Endothelial cell of umbilical vein (primary cell): ENCODE results near the gene SUPT3H. TPM values are rescaled to one million over a fixed set of nuclear protein-coding genes. Genes with fewer than 3 reads are reported as not detected.
A peak's percentile ranks its signal among the peaks of the same experiment; 100 is the strongest.

Experiments used
- BruUV-seq: library from RNA; stranded (reverse); fragments of 400-500 nt; replicated peaks from 2 replicates; lab custom pipeline; 2021; lab: Mats Ljungman, UMichigan
- CTCF ChIA-PET: fragments of 300-600, 350-600 bp; sonication (Branson Sonifier 250); formaldehyde crosslinking; loops from one replicate; lab custom pipeline; 2021; ENCODE audit warnings: antibody characterized with exemption, inconsistent platforms; lab: Charles Lee
- POLR2A ChIA-PET: fragments of 300-600, 350-600 bp; sonication (Branson Sonifier 250); formaldehyde crosslinking; loops from one replicate; lab custom pipeline; 2021; ENCODE audit warnings: antibody characterized with exemption, inconsistent platforms; lab: Charles Lee
- DNase-seq: peaks from one replicate; pipeline ENCODE4 v3.0.0-alpha.2; 2011; ENCODE audit warnings: low read depth, low spot score
- FAIRE-seq: peaks from 2 replicates; lab custom pipeline; 2011; peaks lifted over from hg19 to GRCh38; lab: Jason Lieb, UNC
- H2AFZ ChIP-seq: 2 replicates; pipeline ENCODE4 v1.6.0; 2012; ENCODE audit warnings: low read depth, low read length, control low read depth, inconsistent platforms
- H3K27ac ChIP-seq: 2 replicates; pipeline ENCODE4 v1.5.1; 2011; ENCODE audit warnings: low read depth, mild to moderate bottlenecking, control low read depth, low read length, moderate library complexity; ENCODE audit not compliant: insufficient read depth
- H3K27me3 ChIP-seq, 2 experiments: 2 replicates each; pipeline versions ENCODE4 v1.6.0 to v1.6.1; 2011; ENCODE audit warnings: low read length in 2 of 2, mixed read lengths in 1 of 2; ENCODE audit not compliant: control insufficient read depth in 2 of 2, insufficient read depth in 2 of 2
- H3K36me3 ChIP-seq, 2 experiments: 2 replicates in 1 of 2; 3 replicates in 1 of 2; pipeline ENCODE4 v1.5.1; 2011; ENCODE audit warnings: low read length in 2 of 2, mild to moderate bottlenecking in 1 of 2, moderate library complexity in 1 of 2; ENCODE audit not compliant: control insufficient read depth in 2 of 2, insufficient read depth in 2 of 2; ENCODE audit errors: extremely low read depth in 1 of 2
- H3K4me1 ChIP-seq: 3 replicates; pipeline ENCODE4 v1.5.1; 2011; ENCODE audit warnings: mild to moderate bottlenecking, low read length; ENCODE audit not compliant: control insufficient read depth, insufficient read depth; ENCODE audit errors: extremely low read depth
- H3K4me2 ChIP-seq: 2 replicates; pipeline ENCODE4 v1.6.1; 2011; ENCODE audit warnings: low read length, control low read depth, mixed read lengths; ENCODE audit not compliant: insufficient read depth
- H3K4me3 ChIP-seq, 3 experiments: fragments of 200-600 bp in 1 of 3; sonication (generic), shearing (Covaris generic) in 1 of 3; replicated peaks in 1 of 3; 2 replicates each; pipeline ENCODE4 v1.5.1; 2011 to 2016; ENCODE audit warnings: control low read depth in 3 of 3, low read length in 3 of 3, mild to moderate bottlenecking in 2 of 3, inconsistent platforms in 1 of 3, low read depth in 1 of 3, moderate library complexity in 1 of 3; ENCODE audit not compliant: insufficient read depth in 1 of 3
- H3K79me2 ChIP-seq: 2 replicates; pipeline ENCODE4 v1.6.0; 2012; ENCODE audit warnings: low read length, inconsistent platforms; ENCODE audit not compliant: control insufficient read depth, insufficient read depth
- H3K9ac ChIP-seq: replicated peaks from 2 replicates; pipeline ENCODE3; 2011; ENCODE audit warnings: low read length, control low read depth; ENCODE audit not compliant: insufficient read depth; ENCODE audit errors: extremely low read depth
- H3K9me1 ChIP-seq: replicated peaks from 3 replicates; pipeline ENCODE4 v1.6.0; 2011; ENCODE audit warnings: mild to moderate bottlenecking, low read length; ENCODE audit not compliant: control insufficient read depth, insufficient read depth; ENCODE audit errors: extremely low read depth
- H3K9me3 ChIP-seq: replicated peaks from 2 replicates; pipeline ENCODE4 v1.5.1; 2012; ENCODE audit warnings: low read length, inconsistent platforms; ENCODE audit not compliant: control insufficient read depth, insufficient read depth
- H4K20me1 ChIP-seq: replicated peaks from 2 replicates; pipeline ENCODE3; 2011; ENCODE audit warnings: mild to moderate bottlenecking, low read length; ENCODE audit not compliant: control insufficient read depth, insufficient read depth; ENCODE audit errors: extremely low read depth
- CTCF ChIP-seq, 2 donors: IDR thresholded peaks; 1 replicate in 1 of 2; 2 replicates in 1 of 2; pipeline ENCODE4 v1.5.1; 2011; ENCODE audit warnings: low read length in 2 of 2, mild to moderate bottlenecking in 2 of 2, moderate library complexity in 2 of 2, control low read depth in 1 of 2, inconsistent platforms in 1 of 2, low read depth in 1 of 2; ENCODE audit not compliant: insufficient read depth in 1 of 2; ENCODE audit errors: extremely low read depth in 1 of 2
- EZH2 ChIP-seq: IDR thresholded peaks from 2 replicates; pipeline ENCODE4 v1.6.1; 2012; ENCODE audit warnings: borderline replicate concordance, low read depth, mild to moderate bottlenecking, moderate library complexity, low read length, inconsistent platforms; ENCODE audit not compliant: severe bottlenecking
- FOS ChIP-seq: IDR thresholded peaks from 2 replicates; pipeline ENCODE4 v1.6.1; 2011; ENCODE audit warnings: mild to moderate bottlenecking, low read length, moderate library complexity, borderline replicate concordance; ENCODE audit not compliant: insufficient read depth
- GATA2 ChIP-seq: IDR thresholded peaks from 2 replicates; pipeline ENCODE4 v1.7.0; 2011; ENCODE audit warnings: low read depth, mild to moderate bottlenecking, moderate library complexity, mixed read lengths, low read length; ENCODE audit not compliant: insufficient read length, insufficient read depth
- JUN ChIP-seq: IDR thresholded peaks from 2 replicates; pipeline ENCODE4 v1.6.1; 2011; ENCODE audit warnings: borderline replicate concordance, low read depth; ENCODE audit not compliant: insufficient read length, insufficient read depth
- MAX ChIP-seq: IDR thresholded peaks from 2 replicates; pipeline ENCODE4 v1.6.1; 2011; ENCODE audit not compliant: insufficient read depth, insufficient read length
- MYC ChIP-seq: IDR thresholded peaks from one replicate; pipeline ENCODE4 v1.6.1; 2011; ENCODE audit warnings: mild to moderate bottlenecking, low read depth, low read length
- POLR2A ChIP-seq: IDR thresholded peaks from 2 replicates; pipeline ENCODE4 v1.6.1; 2012; ENCODE audit warnings: low read depth, mild to moderate bottlenecking, control low read depth, low read length
- POLR2AphosphoS5 ChIP-seq: IDR thresholded peaks from 2 replicates; pipeline ENCODE4 v1.6.1; 2012; ENCODE audit warnings: low read depth, mild to moderate bottlenecking, control low read depth, low read length, moderate library complexity; ENCODE audit not compliant: insufficient read depth
- dilution Hi-C: fragments of 300-500 bp; cut with MboI; formaldehyde crosslinking; loops from one replicate; pipeline ENCODE4 v1.15.0; 2019; ENCODE audit warnings: low sequenced_read_pairs; ENCODE audit not compliant: extremely low pct_ligation_motif_present
- intact Hi-C: fragments of 100-400 bp; cut with micrococcal nuclease; formaldehyde crosslinking; loops from one replicate; pipeline ENCODE4 v1.10.0; 2022
- polyA plus RNA-seq, 4 experiments: library from polyadenylated mRNA; depleted of rRNA in 3 of 4; stranded (reverse) in 3 of 4; unstranded in 1 of 4; fragments of >200 nt; gene quantifications; 2 replicates each; pipeline versions ENCODE4 v1.2.1 to v1.2.3, GENCODE V29; 2011 to 2012; ENCODE audit warnings: missing spikeins in 1 of 4
- total RNA-seq: library from RNA; stranded (reverse); gene quantifications from 2 replicates; pipeline ENCODE4 v1.2.3, GENCODE V29; 2021

Gene SUPT3H
- total and polyA plus RNA-seq, 2 donors (not counting 3 experiments of a cell fraction or from before 2014, with no cell fraction given) = 8.3 to 9.8 TPM

GRCh38 chr6:45132059-45132458 is 245.7 kb downstream of the SUPT3H start:
- no peaks in the 10 kb centered on the region for H3K36me3 ChIP-seq
- H3K79me2 ChIP-seq = no peaks in the 10 kb centered on the region
- TF ChIP-seq EZH2 (no peak), MYC (no peak), POLR2A (no peak), GATA2 (no peak), POLR2AphosphoS5 (no peak), MAX (no peak), FOS (no peak), JUN (no peak), CTCF (IDR thresholded peaks at IDR 0.05; ENCODE audit: extremely low read depth in 1 of 2, insufficient read depth in 1 of 2, low read depth in 1 of 2, low read length in 2 of 2) (no peak)
- H3K27me3 ChIP-seq = no peaks in the 10 kb centered on the region
- no peak overlapping the region for H2AFZ ChIP-seq
- FAIRE-seq (peak; percentile 43), DNase-seq (peak; percentile 68)
- dilution Hi-C loops = no loop called here
- CTCF ChIA-PET = interaction anchor here (1.1 to 1.9 kb wide), 3 partner anchors 9 to 239 kb away, joined by 3 to 4 read pairs (median 4); no protein-coding TSS in a partner anchor
- H3K9ac ChIP-seq = no peak overlapping the region
- no peaks in the 10 kb centered on the region for H4K20me1 ChIP-seq
- BruUV-seq = no TSS peak
- POLR2A ChIA-PET = no interaction called here
- no peaks in the 10 kb centered on the region for H3K9me3 ChIP-seq
- H3K4me1 ChIP-seq = peaks cover 9% of the 10 kb centered on the region
- intact Hi-C loops = no loop called here
- H3K27ac ChIP-seq = no peak overlapping the region
- H3K9me1 ChIP-seq = no peaks in the 10 kb centered on the region
- H3K4me3 ChIP-seq = no peak overlapping the region
- peak overlapping the region; percentile 38 for H3K4me2 ChIP-seq
